Stimulated activated CD4-positive, alpha-beta T cell treated with anti-CD3 and anti-CD28 coated beads, Interleukin-4, amount 100 ng/mL, for 4 hours (primary cell): ENCODE results near the gene TMEM33.
"Not testable (repeated sequence)": the region's sequence is repeated elsewhere in the genome, so short reads cannot be mapped to it uniquely, and the experiment has no call there.

ENCODE experiments used
- DNase-seq, 2 experiments: peaks; one replicate each; pipeline ENCODE4 v3.0.0-alpha.2; 2020

TMEM33 gene

GRCh38 chr4:41934901-41935651 lies at the start of gene TMEM33:
TSS of gene TMEM33 (plus strand) at chr4:41935429. CDS start at chr4:41935485, 56 bp downstream.
- DNase-seq, result peak; percentile 71 to 83

DNA sequence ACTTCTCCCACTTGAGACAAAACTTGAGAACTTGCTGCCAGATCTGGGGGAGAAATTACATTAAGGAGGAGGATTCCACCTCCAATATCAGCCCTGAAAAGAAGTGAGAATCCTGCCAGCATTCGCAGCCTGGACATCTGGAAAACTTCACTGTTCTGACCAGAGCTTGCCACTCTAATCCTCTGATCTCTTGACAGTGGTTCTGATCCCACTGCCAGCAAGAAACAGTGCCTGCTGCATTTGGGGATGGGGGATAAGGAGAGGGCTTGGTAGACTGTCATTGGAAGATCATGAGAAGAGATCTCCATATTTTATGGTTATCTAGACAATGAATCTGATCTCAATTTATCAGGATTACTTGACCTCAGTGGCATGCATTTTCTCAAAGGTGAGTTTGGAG lies 49.8 kb upstream of the TMEM33 start:
- no peak for DNase-seq

GRCh38 chr4:41887277-41887676 lies 48.0 kb upstream of the TMEM33 start:
- DNase-seq, result no peak

DNA sequence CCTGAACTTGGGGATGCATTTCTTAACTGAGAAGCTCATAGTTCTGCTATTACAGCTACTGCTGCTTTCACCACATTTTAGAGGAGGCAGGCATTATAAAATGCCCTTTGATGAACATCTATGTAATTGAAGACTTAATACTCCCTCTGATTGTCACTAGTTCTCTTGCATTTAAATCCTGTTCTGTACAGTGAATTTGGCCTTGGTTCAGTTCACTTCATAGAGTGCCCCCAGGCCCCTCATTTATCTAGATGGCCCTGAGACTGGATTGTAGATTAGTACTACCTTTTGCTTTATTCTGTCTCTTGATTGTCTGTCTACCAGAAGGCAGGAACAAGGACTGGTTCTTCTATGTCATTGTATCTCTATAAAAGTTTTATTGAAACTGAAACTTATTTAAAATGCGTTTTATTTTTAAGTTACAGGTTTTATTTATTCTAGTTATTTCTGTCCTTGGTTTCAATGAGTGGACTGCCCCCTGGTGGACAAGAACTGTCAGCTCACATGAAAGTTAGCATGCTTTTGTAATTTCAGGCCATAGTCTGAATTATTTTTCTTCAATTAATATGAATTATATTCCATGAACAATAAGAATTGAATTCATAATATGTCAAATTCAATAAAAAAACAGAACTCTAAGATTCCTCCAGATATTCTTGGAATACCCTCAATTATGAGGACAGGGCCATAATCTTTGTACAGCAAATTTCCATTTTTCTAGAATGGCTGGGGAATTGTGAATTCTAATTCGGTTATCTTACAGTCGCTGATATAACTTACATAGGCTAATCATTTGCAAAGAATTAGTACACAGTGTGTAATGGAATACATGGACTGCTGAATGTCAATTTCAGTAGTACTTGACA lies 47.2 kb upstream of the TMEM33 start:
- DNase-seq, result peak in 1 of 2 experiments; percentile 35

- DNase-seq, result no peak
Measured at GRCh38 chr4:41888687-41889074, 46.5 kb upstream of the TMEM33 start.

- no peak for DNase-seq
Measured at GRCh38 chr4:41889317-41889716, 45.9 kb upstream of the TMEM33 start.

GRCh38 chr4:41890085-41890484 lies 45.1 kb upstream of the TMEM33 start:
- no peak for DNase-seq

DNA sequence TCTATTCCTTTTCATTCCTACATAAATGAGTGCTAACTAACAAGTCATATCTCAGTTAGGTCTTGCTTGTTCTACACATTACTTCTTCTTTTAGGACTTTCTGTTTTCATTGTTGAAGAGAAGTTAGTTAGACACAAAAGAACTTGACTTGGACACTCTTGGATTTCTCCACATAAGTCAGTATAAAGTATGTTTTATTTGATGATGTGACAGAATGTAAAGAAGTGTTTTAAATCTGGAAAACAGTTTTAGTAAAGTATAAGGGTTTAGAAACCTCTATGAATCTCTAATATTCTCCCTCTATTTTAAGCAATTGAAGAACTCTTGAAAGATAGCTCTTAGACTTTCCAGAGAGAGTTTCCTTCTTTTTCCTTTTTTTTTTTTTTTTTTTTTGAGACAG lies 38.6 kb upstream of the TMEM33 start:
- DNase-seq, result no peak

- DNase-seq, result no peak
Measured at GRCh38 chr4:41897698-41898097, 37.5 kb upstream of the TMEM33 start.

- not testable (repeated sequence) for DNase-seq
Measured at GRCh38 chr4:41909136-41909535, 26.1 kb upstream of the TMEM33 start.

DNA sequence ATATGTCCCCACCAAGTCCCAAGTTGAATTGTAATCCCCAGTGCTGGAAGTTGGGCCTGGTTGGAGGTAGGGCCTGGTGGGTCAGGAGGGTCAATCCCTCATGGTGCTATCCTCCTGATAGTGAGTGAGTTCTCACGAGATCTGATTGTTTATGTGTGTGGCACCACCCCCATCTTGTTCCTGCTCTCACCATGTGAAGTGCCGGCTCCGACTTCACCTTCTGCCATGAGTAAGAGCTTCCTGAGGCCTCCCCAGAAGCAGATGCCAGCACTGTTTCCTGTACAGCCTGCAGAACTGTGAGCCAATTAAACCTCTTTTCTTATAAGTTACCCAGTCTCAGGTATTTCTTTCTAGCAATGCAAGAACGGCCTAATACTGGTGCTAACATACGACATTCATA lies 22.7 kb upstream of the TMEM33 start:
- no peak for DNase-seq

- no peak for DNase-seq
Measured at GRCh38 chr4:41913509-41913908, 21.7 kb upstream of the TMEM33 start.

- DNase-seq, result no peak
Measured at GRCh38 chr4:41918278-41918677, 17.0 kb upstream of the TMEM33 start.

DNA sequence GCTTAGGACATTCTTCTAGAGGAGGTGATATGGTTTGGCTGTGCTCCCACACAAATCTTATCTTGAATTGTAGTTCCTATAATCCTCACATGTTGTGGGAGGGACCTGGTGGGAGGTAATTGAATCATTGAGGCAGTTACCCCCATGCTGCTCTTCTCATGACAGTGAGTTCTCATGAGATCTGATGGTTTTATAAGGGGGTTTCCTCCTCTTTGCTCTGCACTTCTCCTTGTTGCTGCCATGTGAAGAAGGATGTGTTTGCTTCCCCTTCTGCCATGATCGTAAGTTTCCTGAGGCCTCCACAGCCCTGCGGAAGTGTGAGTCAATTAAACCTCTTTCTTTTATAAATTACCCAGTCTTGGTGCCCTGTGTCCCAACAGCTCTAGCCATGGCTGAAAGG lies 14.8 kb upstream of the TMEM33 start:
- not testable (repeated sequence) for DNase-seq

DNA sequence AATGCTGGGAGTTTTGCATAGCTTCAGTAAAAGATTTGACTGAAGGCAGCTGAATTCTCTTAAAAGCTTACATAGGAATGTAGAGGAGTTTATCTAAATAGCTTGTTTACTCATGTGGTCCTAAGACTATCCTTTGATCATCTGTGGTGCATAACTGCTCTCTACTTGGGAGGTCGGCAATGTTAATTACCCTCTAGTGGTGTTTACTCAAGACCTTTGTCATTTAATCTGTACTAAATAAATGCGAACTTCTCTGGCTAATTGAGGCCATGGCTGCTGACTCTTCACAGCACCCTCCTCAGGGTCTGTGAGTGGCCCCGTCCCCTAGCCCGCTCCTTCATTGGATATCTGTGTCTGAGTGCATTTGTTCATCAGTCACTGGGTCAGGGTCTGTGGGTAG lies 13.8 kb upstream of the TMEM33 start:
- DNase-seq, result no peak

DNA sequence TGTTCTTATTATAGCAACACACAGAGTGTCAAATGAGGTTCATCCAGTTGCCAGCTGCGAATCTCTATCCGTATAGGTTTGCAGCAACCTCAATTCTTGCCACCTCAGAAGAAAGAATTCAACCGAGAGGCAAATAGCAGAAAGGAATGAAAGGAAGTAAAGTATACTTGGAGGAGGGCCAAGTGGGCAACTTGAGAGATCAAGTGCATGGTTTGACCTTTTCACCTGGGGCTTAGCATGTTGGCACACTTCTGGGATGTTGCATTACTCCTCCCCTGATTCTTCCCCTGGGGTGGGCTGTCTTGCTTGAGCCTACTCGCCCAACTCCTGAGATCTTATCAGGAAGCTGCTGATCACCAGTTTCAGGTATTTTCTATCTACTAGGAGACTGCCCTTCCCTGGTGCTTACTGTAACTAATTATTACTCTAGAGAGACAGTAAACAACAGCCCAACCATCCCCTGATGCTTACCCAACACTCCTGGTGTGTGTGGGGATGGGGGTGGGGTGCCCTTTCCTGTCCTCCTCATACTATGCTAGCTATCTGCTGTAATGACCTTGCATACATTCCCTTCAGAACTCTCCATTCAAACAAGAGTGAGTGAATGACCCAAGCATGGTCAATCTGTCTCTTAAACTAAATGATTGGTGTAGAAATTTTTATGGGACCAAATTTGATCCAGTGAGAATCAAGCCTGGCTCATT lies 7.3 kb upstream of the TMEM33 start:
- DNase-seq, result no peak

DNA sequence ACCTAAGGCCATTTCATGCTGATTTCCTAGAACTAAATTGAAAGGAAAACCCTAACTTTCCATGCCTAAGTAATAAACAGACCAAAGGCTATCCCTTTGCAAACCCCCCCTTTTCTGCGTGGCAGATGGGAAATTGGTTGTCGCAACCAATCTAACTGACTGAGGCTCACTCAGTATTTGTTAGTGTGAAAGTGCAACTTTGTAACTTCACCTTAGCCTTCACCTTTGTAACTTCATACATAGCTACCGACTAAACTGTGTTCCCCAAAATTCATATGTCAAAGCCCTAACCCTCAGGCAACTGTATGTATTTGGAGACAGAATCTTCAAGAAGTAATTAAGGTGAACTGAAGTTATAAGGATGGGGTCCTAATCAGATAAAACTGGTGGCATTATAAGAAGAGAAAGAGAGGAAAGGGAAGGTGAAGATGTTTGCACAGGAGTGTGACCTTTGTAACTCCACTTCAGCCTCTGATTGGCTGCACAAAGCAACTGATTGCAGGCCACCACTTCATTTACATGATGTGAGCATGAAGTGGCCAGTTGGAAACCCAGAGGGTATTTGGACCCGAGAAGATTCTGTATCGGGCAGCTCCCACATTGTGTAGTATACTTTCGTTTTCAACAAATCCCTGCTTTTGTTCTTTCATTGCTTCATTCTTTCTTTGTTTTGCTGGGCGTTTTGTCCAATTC lies 4.9 kb upstream of the TMEM33 start:
- DNase-seq, result no peak

- DNase-seq, result no peak
Measured at GRCh38 chr4:41932988-41933387, 2.2 kb upstream of the TMEM33 start.

- no peak for DNase-seq
Measured at GRCh38 chr4:41933997-41934503, 1.2 kb upstream of the TMEM33 start.

DNA sequence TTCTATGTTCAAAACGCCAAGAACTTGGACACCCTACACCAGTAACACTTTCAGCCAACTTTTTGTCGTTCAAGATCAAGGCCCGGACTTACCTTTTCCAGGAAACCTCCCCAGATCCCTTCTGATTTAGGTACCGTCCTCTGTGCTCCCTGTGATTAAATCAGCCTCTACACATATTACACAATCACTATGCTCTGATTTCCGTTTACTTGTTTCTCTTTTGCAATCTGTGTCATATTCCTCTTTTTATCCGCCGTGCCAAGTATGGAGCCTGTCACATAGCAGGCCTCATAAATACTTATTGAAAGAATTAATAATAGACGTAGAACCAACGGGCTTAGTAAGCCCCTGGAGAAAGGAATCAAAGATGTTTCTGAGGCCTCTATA lies 722 bp upstream of the TMEM33 start:
- no peak for DNase-seq

DNA sequence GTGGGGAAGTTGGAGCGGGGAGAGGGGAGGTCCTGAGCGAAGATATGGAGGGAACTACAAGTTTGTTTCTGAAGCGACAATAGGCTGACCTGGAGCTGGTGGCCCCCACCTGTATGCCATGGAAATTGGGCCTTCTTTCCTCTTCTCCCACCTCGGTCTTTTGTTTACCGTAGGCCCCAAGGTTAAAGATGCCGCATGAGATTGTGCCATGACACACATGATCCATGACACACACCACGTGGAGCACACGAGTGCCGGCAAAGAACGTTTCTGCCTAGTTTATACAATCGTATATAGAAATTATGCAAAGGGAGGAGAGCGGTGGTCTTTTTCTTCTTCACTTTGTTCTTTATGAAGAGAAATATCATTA lies 408 bp downstream of the TMEM33 start:
- DNase-seq, result peak; percentile 14 to 47

DNA sequence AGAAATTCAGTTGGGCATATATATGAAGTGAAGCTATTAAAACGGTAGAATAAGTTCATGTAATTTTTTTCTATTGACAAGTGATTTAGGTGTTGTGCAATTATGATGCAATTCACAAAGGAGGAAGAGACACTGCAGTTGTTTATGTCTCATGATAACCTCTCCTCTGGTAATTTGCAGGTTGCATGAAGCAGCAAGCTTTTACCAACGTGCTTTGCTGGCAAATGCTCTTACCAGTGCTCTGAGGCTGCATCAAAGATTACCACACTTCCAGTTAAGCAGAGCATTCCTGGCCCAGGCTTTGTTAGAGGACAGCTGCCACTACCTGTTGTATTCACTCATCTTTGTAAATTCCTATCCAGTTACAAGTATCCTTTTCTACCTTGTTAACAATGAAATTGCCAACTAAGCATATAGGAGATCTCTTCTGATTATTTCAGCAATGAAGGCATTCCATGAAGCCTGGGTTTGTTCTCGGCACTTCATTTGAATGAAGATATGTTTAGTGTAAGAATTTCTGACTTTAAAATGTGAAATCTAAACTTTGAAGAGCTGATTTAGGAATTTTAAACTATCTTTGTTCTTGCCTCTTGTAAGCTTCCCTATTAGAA lies 3.9 kb downstream of the TMEM33 start:
- DNase-seq, result no peak
